ENCODE data around the gene QSER1. TPM values are rescaled to one million over a fixed set of nuclear protein-coding genes. Genes with fewer than 3 reads are reported as not detected.
A peak's percentile ranks its signal among the peaks of the same experiment; 100 is the strongest.

The QSER1 gene
- total and polyA plus RNA-seq, 2 experiments from 2014 or later: 29.4 to 132 TPM

GRCh38 chr11:32972781-32973180 lies 80.2 kb downstream of the QSER1 start (continued):
- TF ChIP-seq, protein P1, sequence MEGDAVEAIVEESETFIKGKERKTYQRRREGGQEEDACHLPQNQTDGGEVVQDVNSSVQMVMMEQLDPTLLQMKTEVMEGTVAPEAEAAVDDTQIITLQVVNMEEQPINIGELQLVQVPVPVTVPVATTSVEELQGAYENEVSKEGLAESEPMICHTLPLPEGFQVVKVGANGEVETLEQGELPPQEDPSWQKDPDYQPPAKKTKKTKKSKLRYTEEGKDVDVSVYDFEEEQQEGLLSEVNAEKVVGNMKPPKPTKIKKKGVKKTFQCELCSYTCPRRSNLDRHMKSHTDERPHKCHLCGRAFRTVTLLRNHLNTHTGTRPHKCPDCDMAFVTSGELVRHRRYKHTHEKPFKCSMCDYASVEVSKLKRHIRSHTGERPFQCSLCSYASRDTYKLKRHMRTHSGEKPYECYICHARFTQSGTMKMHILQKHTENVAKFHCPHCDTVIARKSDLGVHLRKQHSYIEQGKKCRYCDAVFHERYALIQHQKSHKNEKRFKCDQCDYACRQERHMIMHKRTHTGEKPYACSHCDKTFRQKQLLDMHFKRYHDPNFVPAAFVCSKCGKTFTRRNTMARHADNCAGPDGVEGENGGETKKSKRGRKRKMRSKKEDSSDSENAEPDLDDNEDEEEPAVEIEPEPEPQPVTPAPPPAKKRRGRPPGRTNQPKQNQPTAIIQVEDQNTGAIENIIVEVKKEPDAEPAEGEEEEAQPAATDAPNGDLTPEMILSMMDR (conservative IDR thresholded peaks at IDR 0.05; ENCODE audit: low read depth in 2 of 2): no peak
- TF ChIP-seq EZH2 (IDR thresholded peaks at IDR 0.05; ENCODE audit: low read depth, unreplicated experiment): no peak

DNA sequence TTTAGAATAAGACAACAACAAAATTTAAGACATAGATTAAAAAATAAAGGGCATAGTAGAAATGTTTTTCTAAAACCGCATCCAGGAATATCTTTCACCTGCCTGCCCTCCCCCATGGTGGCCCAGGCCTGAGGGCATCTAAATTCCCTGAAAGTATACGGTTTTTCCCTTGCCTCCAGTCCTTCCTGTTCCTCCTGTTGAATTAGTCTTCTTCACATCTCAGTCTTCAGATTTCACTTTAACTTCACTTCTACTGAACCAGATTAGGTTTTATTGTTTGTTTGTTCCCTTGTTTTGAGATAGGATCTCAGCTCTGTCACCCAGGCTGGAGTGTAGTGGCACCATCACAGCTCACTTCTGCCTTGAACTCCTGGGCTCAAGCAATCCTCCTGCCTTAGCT lies 90.0 kb downstream of the QSER1 start:
- H3K9me3 Mint-ChIP-seq: no peaks in the 10 kb centered on the region; the same call in 2 of the 3 replicates
- H3K27ac Mint-ChIP-seq: no peak overlapping the region
- peaks cover 11% of the 10 kb centered on the region; the same call in 1 of the 2 replicates for H3K36me3 ChIP-seq (ENCODE audit: insufficient read depth)

More for the DNA sequence above, 90.0 kb downstream of the QSER1 start:
- H3K27me3 ChIP-seq (ENCODE audit: insufficient read depth): no peaks in the 10 kb centered on the region
- H3K4me3 ChIP-seq: no peak overlapping the region
- Mint-ChIP-seq H3K4me1 (no peaks in the 10 kb centered on the region; the same call in 2 of the 3 replicates), H3K36me3 (ENCODE audit: low read depth) (peaks cover 13% of the 10 kb centered on the region; the same call in 2 of the 3 replicates), H3K27me3 (ENCODE audit: insufficient read depth, low read depth, poor library complexity) (peaks cover 16% of the 10 kb centered on the region), H3K4me3 (no peak overlapping the region)
- H2AFZ ChIP-seq: no peak overlapping the region
- H3K4me2 ChIP-seq: no peak overlapping the region
- H3K79me2 ChIP-seq (replicated peaks; ENCODE audit: insufficient read depth): no peaks in the 10 kb centered on the region
- DNase-seq (ENCODE audit: low spot score) (no peak), ATAC-seq (no peak; the same call in 2 of the 3 replicates)
- peak overlapping the region; percentile 59; the same call in 1 of the 2 replicates for H3K27ac ChIP-seq (ENCODE audit: low read depth)
- TF ChIP-seq CREB1 (CRISPR knock-in tag; IDR thresholded peaks at IDR 0.05; ENCODE audit: low read depth) (no peak), ZNF114 (CRISPR knock-in tag; IDR thresholded peaks at IDR 0.05) (no peak), ZNF331 (CRISPR knock-in tag; IDR thresholded peaks at IDR 0.05; ENCODE audit: low read depth) (no peak), REST (IDR thresholded peaks at IDR 0.05; ENCODE audit: unreplicated experiment) (no peak), NANOG (IDR thresholded peaks at IDR 0.05; ENCODE audit: borderline replicate concordance) (no peak), POLR2AphosphoS5 (IDR thresholded peaks at IDR 0.05; ENCODE audit: low read depth) (no peak), STAT1 (IDR thresholded peaks at IDR 0.05; ENCODE audit: unreplicated experiment) (no peak), EZH2 (IDR thresholded peaks at IDR 0.05; ENCODE audit: low read depth, unreplicated experiment) (no peak), EZH2phosphoT487 (IDR thresholded peaks at IDR 0.05; ENCODE audit: unreplicated experiment) (no peak)
- TF ChIP-seq, protein P2, sequence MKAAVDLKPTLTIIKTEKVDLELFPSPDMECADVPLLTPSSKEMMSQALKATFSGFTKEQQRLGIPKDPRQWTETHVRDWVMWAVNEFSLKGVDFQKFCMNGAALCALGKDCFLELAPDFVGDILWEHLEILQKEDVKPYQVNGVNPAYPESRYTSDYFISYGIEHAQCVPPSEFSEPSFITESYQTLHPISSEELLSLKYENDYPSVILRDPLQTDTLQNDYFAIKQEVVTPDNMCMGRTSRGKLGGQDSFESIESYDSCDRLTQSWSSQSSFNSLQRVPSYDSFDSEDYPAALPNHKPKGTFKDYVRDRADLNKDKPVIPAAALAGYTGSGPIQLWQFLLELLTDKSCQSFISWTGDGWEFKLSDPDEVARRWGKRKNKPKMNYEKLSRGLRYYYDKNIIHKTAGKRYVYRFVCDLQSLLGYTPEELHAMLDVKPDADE (IDR thresholded peaks at IDR 0.05): no peak
- H3K9me2 ChIP-seq (ENCODE audit: insufficient read depth): no peaks in the 10 kb centered on the region
- H3F3A ChIP-seq (replicated peaks; ENCODE audit: low read depth): 0 out of 2 replicates have a peak, but pooled peaks cover 8% of the 10 kb centered on the region
- H3K4me1 ChIP-seq (ENCODE audit: insufficient read depth): no peaks in the 10 kb centered on the region
- H4K20me1 ChIP-seq (replicated peaks; ENCODE audit: insufficient read depth): no peaks in the 10 kb centered on the region

Data from GM23338 (cell line).